ENCODE data around the gene KDELR3. TPM values are rescaled to one million over a fixed set of nuclear protein-coding genes. Genes with fewer than 3 reads are reported as not detected.
A peak's percentile ranks its signal among the peaks of the same experiment; 100 is the strongest.

The KDELR3 gene
- total RNA-seq: under 1 TPM; 0.75 to 0.88 TPM

GRCh38 chr22:38467904-38468442 lies at the start of gene KDELR3:
Gene KDELR3 (plus strand): TSS chr22:38468096. CDS start chr22:38468234, 138 bp downstream.
- no peaks in the 10 kb centered on the region for H3K9me3 Mint-ChIP-seq
- H3K4me1 Mint-ChIP-seq: peaks cover 11% of the 10 kb centered on the region
- no peak within 1 kb of the TSS for H3K27ac Mint-ChIP-seq
- H3K36me3 Mint-ChIP-seq (ENCODE audit: low read depth): no peaks in the 10 kb centered on the region
- POLR2A ChIA-PET: interaction anchor here (0.6 to 1.9 kb wide), 5 partner anchors 11 to 101 kb away, joined by 3 to 6 read pairs (median 3); no protein-coding TSS in a partner anchor
- H3K27me3 Mint-ChIP-seq: peaks cover 37% of the 10 kb centered on the region
- CTCF ChIA-PET: no interaction called here
- DNase-seq: peak; percentile 57
- peak within 1 kb of the TSS; percentile 56 for H3K4me3 Mint-ChIP-seq

- ChIA-PET CTCF (interaction anchor here (0.7 kb wide), 1 partner anchor 9 kb away, joined by 4 read pairs; no protein-coding TSS in a partner anchor), POLR2A (no interaction called here)
- Mint-ChIP-seq H3K36me3 (ENCODE audit: low read depth) (no peaks in the 10 kb centered on the region), H3K4me3 (no peak overlapping the region), H3K9me3 (no peaks in the 10 kb centered on the region), H3K4me1 (no peaks in the 10 kb centered on the region), H3K27ac (no peak overlapping the region), H3K27me3 (no peaks in the 10 kb centered on the region)
- no peak for DNase-seq
Measured at GRCh38 chr22:38418589-38418988, 49.3 kb upstream of the KDELR3 start.

- H3K27me3 Mint-ChIP-seq: no peaks in the 10 kb centered on the region
- no peaks in the 10 kb centered on the region for H3K9me3 Mint-ChIP-seq
- POLR2A ChIA-PET: no interaction called here
- H3K4me1 Mint-ChIP-seq: no peaks in the 10 kb centered on the region
- H3K27ac Mint-ChIP-seq: no peak overlapping the region
- no peak overlapping the region for H3K4me3 Mint-ChIP-seq
- no peak for DNase-seq
- H3K36me3 Mint-ChIP-seq (ENCODE audit: low read depth): no peaks in the 10 kb centered on the region
- CTCF ChIA-PET: no interaction called here
Measured at GRCh38 chr22:38419121-38419857, 48.6 kb upstream of the KDELR3 start.

GRCh38 chr22:38419858-38420160 lies 48.1 kb upstream of the KDELR3 start:
- no peak overlapping the region for H3K27ac Mint-ChIP-seq
- DNase-seq: no peak
- H3K27me3 Mint-ChIP-seq: no peaks in the 10 kb centered on the region
- H3K36me3 Mint-ChIP-seq (ENCODE audit: low read depth): no peaks in the 10 kb centered on the region
- CTCF ChIA-PET: interaction anchor here (1.4 kb wide), 1 partner anchor 368 kb away, joined by 5 read pairs; no protein-coding TSS in a partner anchor
- H3K4me1 Mint-ChIP-seq: no peaks in the 10 kb centered on the region
- no peak overlapping the region for H3K4me3 Mint-ChIP-seq
- POLR2A ChIA-PET: no interaction called here
- no peaks in the 10 kb centered on the region for H3K9me3 Mint-ChIP-seq

GRCh38 chr22:38420734-38421133 lies 47.2 kb upstream of the KDELR3 start:
- ChIA-PET CTCF (interaction anchor here (1.4 kb wide), 1 partner anchor 368 kb away, joined by 5 read pairs; no protein-coding TSS in a partner anchor), POLR2A (interaction anchor here (0.7 kb wide), 1 partner anchor 9 kb away, joined by 3 read pairs; no protein-coding TSS in a partner anchor)
- Mint-ChIP-seq H3K27me3 (no peaks in the 10 kb centered on the region), H3K9me3 (no peaks in the 10 kb centered on the region), H3K27ac (no peak overlapping the region), H3K4me3 (no peak overlapping the region), H3K4me1 (no peaks in the 10 kb centered on the region), H3K36me3 (ENCODE audit: low read depth) (no peaks in the 10 kb centered on the region)
- no peak for DNase-seq

- DNase-seq: no peak
- Mint-ChIP-seq H3K4me1 (no peaks in the 10 kb centered on the region), H3K27ac (no peak overlapping the region), H3K9me3 (no peaks in the 10 kb centered on the region), H3K27me3 (no peaks in the 10 kb centered on the region), H3K36me3 (ENCODE audit: low read depth) (no peaks in the 10 kb centered on the region), H3K4me3 (no peak overlapping the region)
- CTCF ChIA-PET: interaction anchor here (0.7 kb wide), 1 partner anchor 793 kb away, joined by 3 read pairs; no protein-coding TSS in a partner anchor
- POLR2A ChIA-PET: no interaction called here
Measured at GRCh38 chr22:38422611-38423511, 45.0 kb upstream of the KDELR3 start.

- no peak overlapping the region for H3K27ac Mint-ChIP-seq
- H3K9me3 Mint-ChIP-seq: no peaks in the 10 kb centered on the region
- DNase-seq: no peak
- POLR2A ChIA-PET: no interaction called here
- CTCF ChIA-PET: no interaction called here
- H3K27me3 Mint-ChIP-seq: no peaks in the 10 kb centered on the region
- no peak overlapping the region for H3K4me3 Mint-ChIP-seq
- no peaks in the 10 kb centered on the region for H3K36me3 Mint-ChIP-seq (ENCODE audit: low read depth)
- no peaks in the 10 kb centered on the region for H3K4me1 Mint-ChIP-seq
Measured at GRCh38 chr22:38423512-38424503, 44.1 kb upstream of the KDELR3 start.

GRCh38 chr22:38424525-38425080 lies 43.3 kb upstream of the KDELR3 start:
- no peaks in the 10 kb centered on the region for H3K9me3 Mint-ChIP-seq
- POLR2A ChIA-PET: no interaction called here
- H3K4me1 Mint-ChIP-seq: no peaks in the 10 kb centered on the region
- DNase-seq: no peak
- H3K27ac Mint-ChIP-seq: no peak overlapping the region
- H3K4me3 Mint-ChIP-seq: no peak overlapping the region
- H3K36me3 Mint-ChIP-seq (ENCODE audit: low read depth): no peaks in the 10 kb centered on the region
- CTCF ChIA-PET: no interaction called here
- H3K27me3 Mint-ChIP-seq: no peaks in the 10 kb centered on the region

GRCh38 chr22:38426628-38427027 lies 41.3 kb upstream of the KDELR3 start:
- no peak overlapping the region for H3K27ac Mint-ChIP-seq
- DNase-seq: no peak
- no peaks in the 10 kb centered on the region for H3K9me3 Mint-ChIP-seq
- H3K4me3 Mint-ChIP-seq: no peak overlapping the region
- no peaks in the 10 kb centered on the region for H3K27me3 Mint-ChIP-seq
- ChIA-PET CTCF (no interaction called here), POLR2A (no interaction called here)
- H3K4me1 Mint-ChIP-seq: no peaks in the 10 kb centered on the region
- no peaks in the 10 kb centered on the region for H3K36me3 Mint-ChIP-seq (ENCODE audit: low read depth)

GRCh38 chr22:38427465-38427864 lies 40.4 kb upstream of the KDELR3 start:
- ChIA-PET POLR2A (no interaction called here), CTCF (no interaction called here)
- Mint-ChIP-seq H3K4me3 (no peak overlapping the region), H3K4me1 (no peaks in the 10 kb centered on the region), H3K27me3 (no peaks in the 10 kb centered on the region), H3K36me3 (ENCODE audit: low read depth) (no peaks in the 10 kb centered on the region), H3K9me3 (no peaks in the 10 kb centered on the region), H3K27ac (no peak overlapping the region)
- no peak for DNase-seq

- POLR2A ChIA-PET: no interaction called here
- H3K27me3 Mint-ChIP-seq: no peaks in the 10 kb centered on the region
- CTCF ChIA-PET: no interaction called here
- H3K36me3 Mint-ChIP-seq (ENCODE audit: low read depth): no peaks in the 10 kb centered on the region
- H3K4me3 Mint-ChIP-seq: no peak overlapping the region
- no peaks in the 10 kb centered on the region for H3K4me1 Mint-ChIP-seq
- no peaks in the 10 kb centered on the region for H3K9me3 Mint-ChIP-seq
- no peak for DNase-seq
- no peak overlapping the region for H3K27ac Mint-ChIP-seq
Measured at GRCh38 chr22:38427940-38428339, 40.0 kb upstream of the KDELR3 start.

GRCh38 chr22:38428714-38429113 lies 39.2 kb upstream of the KDELR3 start:
- POLR2A ChIA-PET: no interaction called here
- H3K36me3 Mint-ChIP-seq (ENCODE audit: low read depth): no peaks in the 10 kb centered on the region
- DNase-seq: no peak
- CTCF ChIA-PET: no interaction called here
- H3K27me3 Mint-ChIP-seq: no peaks in the 10 kb centered on the region
- no peaks in the 10 kb centered on the region for H3K9me3 Mint-ChIP-seq
- H3K4me3 Mint-ChIP-seq: no peak overlapping the region
- H3K4me1 Mint-ChIP-seq: no peaks in the 10 kb centered on the region
- H3K27ac Mint-ChIP-seq: no peak overlapping the region

Data from activated CD4-positive, alpha-beta memory T cell treated with anti-CD3 and anti-CD28 coated beads, Interleukin-2, amount 10 ng/mL, durations not matched to agents 7 days and 5 days (primary cell).